Breast epithelium (tissue), 4 donors: ENCODE data around the gene PAK6. TPM values are rescaled to one million over a fixed set of nuclear protein-coding genes. Genes with fewer than 3 reads are reported as not detected.

Source experiments
- DNase-seq, 2 donors: peaks; one replicate each; pipeline ENCODE4 v3.0.0-alpha.2; 2019; ENCODE audit warnings: low spot score in 2 of 2
- H3K27ac ChIP-seq, 2 donors: fragments of 200-600 bp; sonication (generic) in 1 of 2; one replicate each; pipeline ENCODE4 v1.5.1; 2016 to 2019; ENCODE audit warnings: mild to moderate bottlenecking in 1 of 2
- H3K27me3 ChIP-seq, 2 donors: fragments of 200-600 bp; sonication (generic) in 1 of 2; one replicate each; pipeline versions ENCODE4 v1.5.1 to v1.6.0; 2017 to 2019; ENCODE audit warnings: control low read depth in 1 of 2, mild to moderate bottlenecking in 1 of 2
- H3K36me3 ChIP-seq: fragments of 200-600 bp; one replicate; pipeline ENCODE4 v1.5.1; 2019
- H3K4me1 ChIP-seq, 2 donors: fragments of 200-600 bp; sonication (generic); one replicate each; pipeline ENCODE4 v1.5.1; 2016 to 2019; ENCODE audit warnings: control low read depth in 1 of 2
- H3K4me3 ChIP-seq, 3 donors: fragments of 200-600 bp; sonication (generic); 1 replicate in 2 of 3; 2 replicates in 1 of 3; pipeline ENCODE4 v1.5.1; 2016 to 2019; ENCODE audit warnings: mild to moderate bottlenecking in 3 of 3, moderate library complexity in 2 of 3
- H3K9me3 ChIP-seq, 2 donors: fragments of 200-600 bp; sonication (generic) in 1 of 2; one replicate each; pipeline ENCODE4 v1.5.1; 2016 to 2019; ENCODE audit warnings: control low read depth in 1 of 2
- POLR2A ChIP-seq: fragments of 450-650 bp; IDR thresholded peaks from one replicate; pipeline ENCODE4 v1.6.1; 2016; ENCODE audit warnings: antibody characterized with exemption, mild to moderate bottlenecking, moderate library complexity
- POLR2AphosphoS5 ChIP-seq, 3 donors: sonication (generic); formaldehyde crosslinking; IDR thresholded peaks; one replicate each; pipeline ENCODE4 v1.6.1; 2017; ENCODE audit warnings: antibody characterized with exemption in 3 of 3
- intact Hi-C: fragments of 100-400 bp; cut with DNase I; formaldehyde crosslinking; loops from one replicate; pipeline ENCODE4 v1.15.1; 2023; ENCODE audit warnings: low total_unique reads
- total RNA-seq, 3 donors: library from RNA; depleted of rRNA; stranded (reverse); fragments of >200 nt; gene quantifications; one replicate each; pipeline ENCODE4 v1.1.0, GENCODE V29; 2016
- TF ChIP-seq, protein P1 (sequence below), 3 donors: fragments of 450-650 bp; IDR thresholded peaks; one replicate each; pipeline ENCODE4 v1.5.1; 2016 to 2017; ENCODE audit warnings: antibody characterized with exemption in 3 of 3, mild to moderate bottlenecking in 3 of 3, moderate library complexity in 3 of 3

The PAK6 gene
- total RNA-seq, 3 donors from 2014 or later, result 0.80 to 11.0 (median 9.5) TPM

DNA sequence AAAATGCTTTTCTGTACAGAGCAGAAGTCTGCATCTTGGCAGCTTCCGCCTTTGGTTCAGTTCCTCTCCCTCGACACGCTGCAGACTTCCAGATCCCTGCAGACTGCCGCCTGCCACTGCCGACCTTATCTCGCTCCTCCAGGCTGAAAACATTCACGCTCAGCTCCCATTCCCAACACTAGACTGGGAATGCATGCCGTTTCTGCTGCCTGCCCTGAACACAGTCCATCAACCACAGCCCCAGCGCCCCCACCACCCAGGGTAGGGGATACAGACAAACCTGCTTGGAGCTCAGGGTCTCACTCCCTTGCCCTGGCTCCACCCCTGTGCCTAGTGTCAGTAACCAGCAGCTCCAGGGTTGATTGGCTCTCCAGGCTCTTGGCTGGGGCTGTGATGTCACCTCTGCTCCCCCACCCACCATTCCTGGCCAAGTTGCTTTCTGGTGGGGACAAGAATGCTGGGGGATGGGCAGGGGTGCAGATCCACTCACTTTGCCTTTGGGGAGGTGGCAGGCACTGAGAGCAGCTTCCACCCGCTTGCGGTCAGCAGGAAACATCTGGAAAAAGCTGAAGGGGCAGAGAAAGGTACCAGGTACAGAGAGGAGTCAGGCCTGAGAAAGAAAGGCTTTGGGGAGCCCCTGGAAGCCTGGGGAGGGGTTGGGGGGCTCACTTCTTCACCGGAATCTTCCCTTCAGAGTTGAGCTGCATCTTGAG is 62.8 kb downstream of the PAK6 start:
- DNase-seq, result no peak
- TF ChIP-seq POLR2A (no peak), POLR2AphosphoS5 (IDR thresholded peaks at IDR 0.05) (no peak)
- TF ChIP-seq, protein P1, sequence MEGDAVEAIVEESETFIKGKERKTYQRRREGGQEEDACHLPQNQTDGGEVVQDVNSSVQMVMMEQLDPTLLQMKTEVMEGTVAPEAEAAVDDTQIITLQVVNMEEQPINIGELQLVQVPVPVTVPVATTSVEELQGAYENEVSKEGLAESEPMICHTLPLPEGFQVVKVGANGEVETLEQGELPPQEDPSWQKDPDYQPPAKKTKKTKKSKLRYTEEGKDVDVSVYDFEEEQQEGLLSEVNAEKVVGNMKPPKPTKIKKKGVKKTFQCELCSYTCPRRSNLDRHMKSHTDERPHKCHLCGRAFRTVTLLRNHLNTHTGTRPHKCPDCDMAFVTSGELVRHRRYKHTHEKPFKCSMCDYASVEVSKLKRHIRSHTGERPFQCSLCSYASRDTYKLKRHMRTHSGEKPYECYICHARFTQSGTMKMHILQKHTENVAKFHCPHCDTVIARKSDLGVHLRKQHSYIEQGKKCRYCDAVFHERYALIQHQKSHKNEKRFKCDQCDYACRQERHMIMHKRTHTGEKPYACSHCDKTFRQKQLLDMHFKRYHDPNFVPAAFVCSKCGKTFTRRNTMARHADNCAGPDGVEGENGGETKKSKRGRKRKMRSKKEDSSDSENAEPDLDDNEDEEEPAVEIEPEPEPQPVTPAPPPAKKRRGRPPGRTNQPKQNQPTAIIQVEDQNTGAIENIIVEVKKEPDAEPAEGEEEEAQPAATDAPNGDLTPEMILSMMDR (IDR thresholded peaks at IDR 0.05), result no peak
- no peaks in the 10 kb centered on the region for H3K27me3 ChIP-seq
- H3K9me3 ChIP-seq, result no peaks in the 10 kb centered on the region
- no peak overlapping the region for H3K27ac ChIP-seq
- no peaks in the 10 kb centered on the region for H3K36me3 ChIP-seq
- H3K4me3 ChIP-seq, result no peak overlapping the region
- H3K4me1 ChIP-seq, result no peaks in the 10 kb centered on the region
- intact Hi-C loops, result no loop called here

DNA sequence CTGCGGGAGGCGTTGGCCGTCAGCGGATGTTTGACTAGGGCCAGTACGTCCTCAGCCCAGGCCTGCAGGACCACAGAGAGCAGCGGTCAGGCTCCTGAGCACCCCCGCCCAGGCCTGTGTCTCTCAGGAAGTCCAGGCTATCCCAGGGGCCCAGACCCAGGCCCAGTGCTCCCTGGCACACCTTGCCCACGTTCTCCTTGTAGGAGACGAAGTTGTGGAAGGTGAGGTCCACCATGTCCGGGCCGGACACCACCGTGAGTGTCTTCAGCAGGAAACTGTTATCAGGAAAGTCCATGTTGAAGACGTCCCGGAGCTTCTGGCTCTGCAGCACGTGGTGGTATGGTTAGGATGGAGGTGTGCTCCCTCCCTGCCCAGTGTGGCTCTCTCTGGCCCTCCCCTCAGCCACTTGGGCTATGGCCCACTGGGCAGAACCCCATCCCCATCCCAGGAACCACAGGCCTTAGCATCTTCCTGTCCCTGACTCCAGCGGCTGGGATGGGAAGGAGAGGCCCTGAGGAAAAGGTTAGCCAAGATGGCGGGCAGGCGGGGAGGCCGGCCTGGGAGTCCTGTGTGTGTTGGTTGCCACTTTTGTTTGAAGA is 63.5 kb downstream of the PAK6 start:
- no peaks in the 10 kb centered on the region for H3K9me3 ChIP-seq
- H3K4me1 ChIP-seq, result no peaks in the 10 kb centered on the region
- TF ChIP-seq, protein P1 (IDR thresholded peaks at IDR 0.05), result no peak
- TF ChIP-seq POLR2AphosphoS5 (IDR thresholded peaks at IDR 0.05) (no peak), POLR2A (no peak)
- H3K4me3 ChIP-seq, result no peak overlapping the region
- H3K27me3 ChIP-seq, result no peaks in the 10 kb centered on the region
- no peaks in the 10 kb centered on the region for H3K36me3 ChIP-seq
- intact Hi-C loops, result no loop called here
- no peak for DNase-seq
- H3K27ac ChIP-seq, result no peak overlapping the region

DNA sequence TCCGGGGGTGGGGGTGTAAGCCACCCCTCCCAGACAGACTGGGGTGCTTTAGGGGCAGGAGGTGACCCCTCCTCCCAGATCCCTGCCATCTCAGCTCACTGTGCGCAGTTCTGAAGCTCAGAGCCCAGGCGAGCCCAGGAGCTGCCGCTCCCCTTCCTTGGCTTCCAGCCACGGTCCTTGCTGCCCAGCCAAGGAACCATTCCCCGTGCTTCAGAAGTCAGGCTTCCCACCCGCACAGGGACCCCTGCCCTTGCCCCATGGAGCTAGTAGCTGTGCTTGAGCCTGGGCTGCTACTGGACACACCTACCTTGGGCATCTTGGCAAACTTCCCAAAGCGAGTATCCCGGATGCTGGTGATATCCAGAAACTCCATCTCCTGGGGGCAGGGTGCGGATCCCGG is 64.1 kb downstream of the PAK6 start:
- Histone ChIP-seq H3K36me3 (no peaks in the 10 kb centered on the region), H3K27ac (no peak overlapping the region), H3K4me3 (no peak overlapping the region), H3K9me3 (no peaks in the 10 kb centered on the region), H3K27me3 (no peaks in the 10 kb centered on the region), H3K4me1 (no peaks in the 10 kb centered on the region)
- no peak for DNase-seq
- TF ChIP-seq POLR2AphosphoS5 (IDR thresholded peaks at IDR 0.05) (no peak), POLR2A (no peak)
- TF ChIP-seq, protein P1 (IDR thresholded peaks at IDR 0.05), result no peak
- intact Hi-C loops, result no loop called here

DNA sequence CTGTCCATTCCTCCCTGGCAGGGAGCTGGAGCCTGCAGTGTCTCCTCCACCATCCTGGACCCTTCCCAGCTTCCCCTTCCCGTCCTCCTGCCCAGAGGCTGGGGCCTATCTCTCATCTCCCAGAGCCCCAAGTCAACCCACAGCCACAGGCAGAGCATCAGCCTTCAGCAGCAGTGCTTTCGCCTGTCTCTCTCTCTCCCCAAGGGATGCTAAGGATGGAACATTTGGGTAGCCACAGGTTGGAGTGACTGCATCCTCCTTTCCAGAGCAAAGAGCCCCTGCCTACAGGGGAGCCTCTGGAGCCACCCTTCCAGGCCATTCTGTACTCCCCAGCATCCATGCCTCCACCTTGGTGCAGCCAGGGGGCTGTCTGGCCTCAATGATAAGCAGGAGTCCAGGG is 64.7 kb downstream of the PAK6 start:
- no peak for DNase-seq
- H3K36me3 ChIP-seq, result no peaks in the 10 kb centered on the region
- no peaks in the 10 kb centered on the region for H3K9me3 ChIP-seq
- no peaks in the 10 kb centered on the region for H3K4me1 ChIP-seq
- TF ChIP-seq, protein P1 (IDR thresholded peaks at IDR 0.05), result no peak
- TF ChIP-seq POLR2AphosphoS5 (IDR thresholded peaks at IDR 0.05) (no peak), POLR2A (no peak)
- no peaks in the 10 kb centered on the region for H3K27me3 ChIP-seq
- H3K27ac ChIP-seq, result no peak overlapping the region
- intact Hi-C loops, result no loop called here
- H3K4me3 ChIP-seq, result no peak overlapping the region

DNA sequence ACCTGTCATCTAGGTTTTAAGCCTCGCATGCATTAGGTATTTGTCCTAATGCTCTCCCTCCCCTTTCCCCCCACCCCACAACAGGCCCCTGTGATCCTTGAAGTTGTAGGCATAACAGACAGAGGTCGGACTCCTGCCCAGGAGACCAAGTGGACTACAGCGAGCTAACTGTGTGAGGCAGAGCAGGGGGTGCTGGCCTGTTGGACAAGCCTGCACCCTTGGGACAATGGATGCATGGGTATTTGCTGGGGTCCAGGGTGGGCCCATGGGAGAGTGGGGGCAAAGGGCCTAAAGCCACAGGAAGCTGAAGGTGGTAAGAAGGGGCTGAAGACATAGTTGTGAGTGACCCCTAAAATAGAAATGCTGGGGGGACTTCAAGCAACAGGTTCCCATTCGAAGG is 66.4 kb downstream of the PAK6 start:
- no peaks in the 10 kb centered on the region for H3K27me3 ChIP-seq
- intact Hi-C loops, result no loop called here
- no peak for DNase-seq
- no peak overlapping the region for H3K4me3 ChIP-seq
- TF ChIP-seq, protein P1 (IDR thresholded peaks at IDR 0.05), result no peak
- TF ChIP-seq POLR2A, result no peak
- no peak for TF ChIP-seq POLR2AphosphoS5 (IDR thresholded peaks at IDR 0.05)
- no peaks in the 10 kb centered on the region for H3K9me3 ChIP-seq
- H3K36me3 ChIP-seq, result no peaks in the 10 kb centered on the region
- no peak overlapping the region for H3K27ac ChIP-seq
- no peaks in the 10 kb centered on the region for H3K4me1 ChIP-seq
